NCI-H82 treated with DMSO at 0.1 percent for 48 hours (cell line): ENCODE results near the gene XXYLT1.
A peak's percentile ranks its signal among the peaks of the same experiment; 100 is the strongest.
"Not testable (repeated sequence)": the region's sequence is repeated elsewhere in the genome, so short reads cannot be mapped to it uniquely, and the experiment has no call there.

ENCODE experiments used
- DNase-seq: peaks from one replicate; lab custom pipeline; 2025; ENCODE audit not compliant: unreplicated experiment; lab: John Stamatoyannopoulos, UW

XXYLT1 gene, protein sequence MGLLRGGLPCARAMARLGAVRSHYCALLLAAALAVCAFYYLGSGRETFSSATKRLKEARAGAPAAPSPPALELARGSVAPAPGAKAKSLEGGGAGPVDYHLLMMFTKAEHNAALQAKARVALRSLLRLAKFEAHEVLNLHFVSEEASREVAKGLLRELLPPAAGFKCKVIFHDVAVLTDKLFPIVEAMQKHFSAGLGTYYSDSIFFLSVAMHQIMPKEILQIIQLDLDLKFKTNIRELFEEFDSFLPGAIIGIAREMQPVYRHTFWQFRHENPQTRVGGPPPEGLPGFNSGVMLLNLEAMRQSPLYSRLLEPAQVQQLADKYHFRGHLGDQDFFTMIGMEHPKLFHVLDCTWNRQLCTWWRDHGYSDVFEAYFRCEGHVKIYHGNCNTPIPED

DNA sequence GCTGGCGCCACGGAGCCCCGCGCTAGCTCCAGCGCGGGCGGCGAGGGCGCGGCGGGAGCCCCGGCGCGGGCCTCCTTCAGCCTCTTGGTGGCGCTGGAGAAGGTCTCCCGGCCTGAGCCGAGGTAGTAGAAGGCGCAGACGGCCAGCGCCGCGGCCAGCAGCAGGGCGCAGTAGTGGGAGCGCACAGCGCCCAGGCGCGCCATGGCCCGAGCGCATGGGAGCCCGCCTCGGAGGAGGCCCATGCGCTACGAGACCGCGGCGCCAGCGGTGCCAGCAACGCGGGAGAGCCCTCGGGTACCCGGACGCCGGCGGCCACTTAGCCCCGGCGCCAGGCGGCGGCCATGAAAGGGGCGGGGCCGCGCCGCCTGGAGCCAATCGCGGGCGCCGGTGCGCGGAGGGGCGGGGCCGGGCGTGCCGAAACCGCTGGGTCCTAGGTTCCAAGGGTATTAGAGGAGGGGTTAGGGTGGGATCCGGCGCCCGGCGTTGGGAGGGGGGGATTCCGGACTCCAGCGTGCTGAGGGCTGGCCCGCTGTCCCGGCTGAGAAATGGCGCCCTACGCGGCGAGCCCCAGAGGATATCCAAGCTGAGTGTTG lies at the start of gene XXYLT1:
Gene XXYLT1 (minus strand): TSS at position 343 of the 593 bp plus-strand sequence. CDS start 101 bp downstream, at position 242.
- DNase-seq = peak; percentile 83

DNA sequence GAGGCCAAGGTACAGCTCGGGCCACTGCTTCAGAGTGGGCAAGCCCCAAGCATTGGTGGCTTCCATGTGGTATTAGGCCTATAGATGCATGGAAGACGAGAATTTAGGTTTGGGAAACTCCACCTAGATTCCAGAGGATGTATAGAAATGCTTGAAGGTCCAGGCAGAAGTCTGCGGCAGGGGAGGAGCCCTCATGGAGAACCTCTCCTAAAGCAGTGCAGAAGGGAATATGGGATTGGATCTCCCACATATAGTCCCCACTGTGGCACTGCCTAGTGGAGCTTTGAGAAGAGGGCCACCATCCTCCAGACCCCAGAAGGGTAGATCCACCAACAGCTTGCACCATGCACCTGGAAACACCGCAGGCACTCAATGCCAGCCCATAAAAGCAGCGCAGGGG lies 48.1 kb upstream of the XXYLT1 start:
- DNase-seq = no peak

DNA sequence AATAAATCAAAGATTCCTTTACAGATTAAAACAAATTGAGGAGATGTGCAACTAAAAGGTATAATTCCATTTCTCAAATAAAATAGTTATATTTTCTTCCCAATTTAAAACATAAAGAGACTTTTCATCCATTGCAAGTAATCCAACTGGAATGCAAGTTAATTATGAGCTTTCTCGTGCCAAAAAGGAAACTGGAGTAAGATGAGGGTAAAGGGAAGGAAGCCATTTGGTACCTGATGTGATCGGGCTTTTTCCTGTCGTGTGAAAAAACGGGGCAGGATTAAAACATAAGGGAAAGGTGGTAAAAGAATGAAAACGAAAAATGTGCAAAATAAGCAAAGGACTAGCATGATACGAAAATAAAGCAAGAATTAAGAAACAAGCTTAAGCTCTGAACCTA lies 41.8 kb upstream of the XXYLT1 start:
- no peak for DNase-seq

DNA sequence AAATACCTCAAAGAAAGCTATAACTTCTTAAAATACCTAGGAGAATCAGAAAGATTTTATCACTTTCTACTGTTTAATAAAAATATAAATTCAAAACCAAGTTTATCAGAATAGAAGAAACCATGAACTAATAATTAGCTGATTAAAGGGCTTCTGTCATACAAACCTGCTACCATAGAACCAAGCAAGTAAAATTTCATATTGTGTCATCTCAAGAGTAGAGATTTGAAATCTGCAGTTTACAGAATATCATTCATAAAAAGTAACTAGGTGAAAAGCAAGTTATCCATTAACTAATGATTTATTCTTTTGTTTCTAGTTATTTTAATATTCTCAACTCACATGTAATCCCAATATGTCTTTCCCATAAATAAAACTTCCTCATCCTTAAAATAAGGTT lies 36.8 kb upstream of the XXYLT1 start:
- no peak for DNase-seq

DNA sequence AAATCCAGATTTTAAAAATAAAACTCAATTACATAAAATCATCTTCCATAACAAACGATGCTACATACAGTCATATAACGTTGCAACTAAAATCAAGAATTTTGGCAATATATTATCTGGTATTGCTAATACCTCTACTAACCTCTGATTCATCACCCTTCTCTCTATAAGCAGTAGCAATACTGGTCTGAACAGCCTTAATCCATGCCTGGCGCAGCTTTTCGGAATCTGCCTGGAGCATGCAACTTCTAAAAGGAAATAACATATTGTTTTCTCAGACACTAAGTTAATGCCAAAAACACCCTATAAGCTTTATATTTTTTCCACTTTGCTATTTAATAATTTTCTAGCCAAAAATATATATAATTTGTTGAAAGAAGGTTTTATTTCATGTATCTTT lies 35.4 kb upstream of the XXYLT1 start:
- no peak for DNase-seq

DNA sequence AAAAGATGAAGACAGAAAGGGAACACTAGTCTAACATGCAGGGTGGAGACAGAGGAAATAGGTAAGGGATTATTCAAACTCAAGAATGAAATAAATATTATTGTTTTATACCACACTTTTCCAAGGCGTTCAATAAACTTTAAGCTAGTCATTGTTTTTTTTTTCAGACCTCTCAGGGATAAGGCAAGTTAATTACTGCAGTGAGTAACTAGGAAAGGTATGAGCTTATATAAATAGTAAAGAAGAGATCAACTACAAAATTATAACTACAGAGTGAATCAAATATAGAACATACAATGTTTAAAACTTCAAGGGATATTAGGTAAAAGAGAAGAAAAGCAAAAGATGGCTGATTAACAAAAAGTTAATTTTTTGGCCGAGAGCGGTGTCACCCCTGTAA lies 31.5 kb upstream of the XXYLT1 start:
- DNase-seq = no peak

DNA sequence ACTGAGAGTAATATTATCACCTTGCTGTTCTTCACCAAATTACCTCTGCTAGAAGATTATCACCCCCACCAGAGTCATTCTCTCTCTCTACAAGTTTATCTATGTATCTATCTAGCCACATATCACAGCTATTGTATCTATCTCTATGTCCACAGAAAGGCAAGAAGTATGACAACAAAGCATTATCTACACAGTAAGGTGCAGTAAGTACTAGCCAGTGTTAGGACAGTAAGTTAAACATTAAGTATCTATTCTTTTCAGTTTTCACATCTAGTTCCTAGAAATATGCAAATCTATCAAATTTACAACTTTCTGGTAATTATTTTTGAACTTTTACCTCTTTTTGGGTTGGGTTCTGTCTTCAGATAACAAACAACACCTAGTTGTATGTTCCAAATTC lies 26.5 kb upstream of the XXYLT1 start:
- no peak for DNase-seq

DNA sequence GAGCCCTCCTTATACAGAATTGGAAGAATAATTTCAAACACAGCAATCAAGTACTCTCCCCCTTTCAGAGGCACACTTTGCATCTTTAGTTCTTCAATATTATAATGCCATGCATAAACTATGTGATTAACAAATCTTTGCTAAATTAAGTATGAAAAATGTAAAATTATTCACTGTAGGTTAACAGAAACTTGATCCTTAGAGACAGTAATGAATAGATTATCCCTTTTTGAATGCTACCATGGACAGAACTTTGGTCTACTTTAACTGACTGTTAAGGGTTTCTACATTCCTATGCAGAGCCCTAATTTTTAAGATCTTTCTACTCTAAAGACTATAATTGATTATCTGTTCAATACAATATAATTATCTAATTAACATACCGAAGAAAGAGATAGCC lies 25.7 kb upstream of the XXYLT1 start:
- DNase-seq = no peak

DNA sequence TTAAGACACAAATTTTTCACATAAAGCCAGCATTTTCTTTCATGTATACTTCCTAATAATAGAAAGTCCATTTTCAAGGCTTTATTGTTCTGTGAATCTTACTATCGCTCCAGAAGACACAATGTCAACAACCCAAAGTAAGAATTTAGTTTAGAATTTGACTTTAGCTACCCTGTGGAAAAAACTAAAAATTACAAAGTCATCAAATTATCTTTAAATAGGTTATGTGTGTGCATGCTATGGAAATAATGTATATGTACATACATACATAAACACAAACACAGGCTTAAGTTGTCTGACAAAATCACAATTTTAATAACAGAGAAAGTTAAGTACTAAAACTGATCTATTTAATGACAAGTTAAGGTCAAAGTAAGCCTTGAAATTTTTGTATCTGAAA lies 20.2 kb upstream of the XXYLT1 start:
- DNase-seq = no peak

DNA sequence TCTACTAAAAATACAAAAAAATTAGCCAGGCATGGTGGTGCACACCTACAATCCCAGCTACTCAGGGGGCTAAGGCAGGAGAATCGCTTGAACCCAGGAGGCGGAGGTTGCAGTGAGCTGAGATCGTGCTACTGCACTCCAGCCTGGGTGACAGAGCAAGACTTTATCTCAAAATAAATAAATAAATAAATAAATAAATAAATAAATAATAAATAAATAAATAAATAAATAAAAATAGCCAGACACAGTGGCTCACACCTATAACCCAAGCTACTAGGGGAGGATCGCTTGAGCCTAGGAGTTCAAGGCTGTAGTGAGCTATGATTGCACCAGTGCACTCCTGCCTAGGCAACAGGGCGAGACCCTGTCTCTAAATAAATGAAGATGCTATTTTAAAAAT lies 19.7 kb upstream of the XXYLT1 start:
- not testable (repeated sequence) for DNase-seq

DNA sequence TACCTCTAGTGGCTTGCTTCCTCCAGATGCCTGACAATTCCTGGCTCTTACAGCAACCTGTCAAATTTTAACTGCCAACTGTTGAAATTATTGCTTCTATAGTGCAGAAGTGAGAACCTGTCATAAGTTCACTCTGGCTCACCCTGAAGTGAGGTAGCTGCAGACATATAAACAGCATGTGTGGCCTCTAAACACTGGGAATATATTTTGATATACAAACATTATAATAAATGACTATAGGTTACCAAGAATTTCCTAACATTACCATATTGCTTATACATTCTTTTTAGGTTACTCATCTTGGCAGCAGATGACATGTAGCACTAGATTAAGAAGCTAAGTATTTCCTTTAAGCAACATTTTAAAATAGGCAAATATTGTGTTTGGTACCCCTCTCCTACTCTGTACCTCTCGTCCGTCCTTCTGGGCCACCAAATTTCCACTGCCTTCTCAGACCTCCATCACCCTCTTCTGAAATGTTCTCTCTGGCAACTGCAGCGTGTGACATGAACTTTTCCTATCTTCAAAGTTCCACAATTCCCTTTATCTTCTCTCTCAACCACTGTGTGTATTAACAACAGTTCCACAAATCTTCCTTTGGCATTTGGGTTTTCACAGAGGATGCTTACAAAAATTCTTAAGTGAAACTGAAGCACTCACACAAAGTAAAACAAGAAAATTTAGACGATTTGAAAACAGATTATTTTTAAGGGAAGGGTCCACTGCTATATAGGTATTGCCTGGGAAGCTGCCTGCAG lies 15.3 kb upstream of the XXYLT1 start:
- DNase-seq = no peak

DNA sequence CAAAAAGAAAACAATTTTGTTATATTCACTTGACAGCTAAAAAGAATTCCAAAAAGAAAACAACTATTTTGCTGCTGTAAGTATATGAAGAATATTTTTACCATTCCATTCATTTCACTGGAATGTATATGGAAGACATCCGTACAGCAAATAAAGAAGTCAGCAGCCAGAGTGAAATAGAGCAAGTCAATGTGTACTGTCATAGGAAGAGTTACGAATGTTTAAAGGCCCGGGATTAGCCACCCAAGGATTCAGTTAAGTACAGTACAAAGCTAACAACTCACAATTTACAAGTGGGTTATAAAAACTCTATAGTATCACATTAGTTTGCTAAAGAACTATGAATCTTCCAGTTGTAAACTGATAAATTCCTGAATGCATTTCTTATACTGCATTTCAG lies 14.4 kb upstream of the XXYLT1 start:
- DNase-seq = no peak

DNA sequence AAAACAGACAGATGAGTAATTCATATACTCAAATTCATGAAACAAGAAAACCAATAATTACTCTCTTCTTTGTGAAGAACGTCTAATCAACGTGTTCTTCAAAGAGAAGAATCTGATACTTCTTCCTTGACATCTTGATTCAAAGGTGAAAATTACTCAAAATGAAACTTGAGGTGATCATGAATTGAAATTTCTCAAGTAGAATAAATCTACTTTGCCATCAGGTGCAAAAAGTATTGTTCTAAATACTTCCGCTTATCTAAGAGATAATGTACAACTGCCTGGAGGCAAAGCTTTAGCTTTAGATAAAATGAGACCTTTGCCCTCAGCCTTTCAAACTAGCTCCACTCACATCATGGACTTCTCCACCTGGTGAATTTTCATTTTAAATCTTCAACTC lies 13.9 kb upstream of the XXYLT1 start:
- DNase-seq = no peak

DNA sequence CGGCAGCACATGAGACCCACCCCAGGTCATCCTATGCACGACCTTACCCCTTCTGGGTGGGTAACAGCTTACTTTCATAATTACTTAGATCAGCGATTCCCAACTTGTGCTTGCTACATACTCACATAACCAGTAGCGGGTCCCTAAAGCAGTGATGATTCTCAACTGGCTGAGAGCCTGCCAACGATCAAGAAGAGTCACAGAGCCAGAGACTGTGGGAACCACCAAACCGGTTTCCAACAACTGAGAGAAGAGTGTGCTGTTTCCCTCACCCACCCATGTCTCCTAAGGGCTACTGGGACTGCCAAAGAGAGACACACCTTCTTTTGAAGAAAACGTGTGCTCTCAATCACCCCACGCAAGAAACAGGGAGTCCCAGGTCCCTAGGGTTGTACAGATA lies 12.0 kb upstream of the XXYLT1 start:
- no peak for DNase-seq

DNA sequence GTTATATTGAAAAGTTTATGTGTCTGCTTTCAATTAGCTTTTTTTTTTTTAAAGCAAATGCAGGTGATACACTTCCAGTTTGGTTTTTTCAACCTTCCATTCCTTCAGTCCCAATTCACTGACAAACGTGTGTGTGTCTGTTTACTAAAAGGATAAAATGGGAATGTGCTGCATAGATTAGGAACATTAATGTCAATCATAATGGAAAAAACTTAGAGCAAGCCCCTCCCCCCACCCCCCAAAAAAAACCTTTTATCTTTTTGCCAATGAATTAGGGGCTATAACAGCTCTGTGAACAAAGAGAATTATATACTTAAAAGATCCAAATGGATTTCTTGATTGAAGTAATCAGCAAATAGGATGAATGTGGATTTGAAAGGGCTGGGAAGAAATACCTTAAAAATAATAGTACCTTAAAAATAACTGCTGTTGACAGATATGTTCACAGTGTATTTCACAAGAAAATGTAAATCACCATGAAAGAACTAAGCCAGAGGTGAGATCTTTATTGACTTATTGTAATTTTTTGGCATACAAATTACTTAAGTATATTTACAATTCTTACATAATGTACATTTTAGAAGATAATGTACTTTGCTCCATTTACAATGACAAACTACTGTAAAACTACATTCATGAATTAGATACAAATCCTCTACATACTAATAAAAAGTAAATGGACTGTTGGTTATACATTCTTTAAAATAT lies 3.5 kb upstream of the XXYLT1 start:
- no peak for DNase-seq

DNA sequence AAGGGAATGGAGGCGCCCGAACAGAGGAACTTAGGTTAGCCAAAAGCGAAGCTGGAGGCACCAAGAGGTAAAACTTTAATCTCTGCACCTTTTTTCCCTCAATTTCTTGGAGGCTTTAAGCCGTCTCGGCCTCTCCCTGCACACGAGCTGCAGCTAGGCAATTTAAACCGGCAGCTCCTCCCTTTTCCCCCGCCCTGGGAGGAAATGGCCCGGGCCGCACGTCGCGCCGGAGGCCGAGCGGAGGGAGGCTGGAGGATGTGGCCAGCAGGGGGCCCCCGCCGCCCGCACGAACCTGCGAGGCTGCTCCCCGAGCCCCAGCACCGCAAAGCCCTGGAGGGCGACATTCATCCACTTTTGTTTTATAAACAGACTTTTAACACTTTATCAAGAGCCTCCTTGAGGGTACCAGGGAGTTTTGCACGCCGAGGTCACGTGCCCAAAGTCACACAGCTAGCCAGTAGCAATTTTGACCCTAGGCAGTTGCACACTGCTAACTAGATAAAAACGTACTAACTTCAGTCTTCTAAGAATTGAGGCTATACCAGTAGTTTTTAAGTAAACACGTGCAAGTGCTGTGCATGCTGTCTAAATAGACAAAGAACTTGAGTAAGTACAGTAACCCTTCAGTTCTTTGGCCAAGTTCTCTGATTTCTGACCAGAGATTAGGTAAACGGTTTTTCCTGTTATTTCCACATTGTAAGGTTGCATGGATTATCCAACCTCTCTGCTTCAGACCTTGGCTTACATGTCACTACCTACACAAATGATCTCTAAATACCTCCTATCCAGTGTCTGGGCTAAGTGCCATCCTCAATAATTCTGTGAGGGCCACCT lies 668 bp upstream of the XXYLT1 start:
- peak; percentile 79 for DNase-seq

DNA sequence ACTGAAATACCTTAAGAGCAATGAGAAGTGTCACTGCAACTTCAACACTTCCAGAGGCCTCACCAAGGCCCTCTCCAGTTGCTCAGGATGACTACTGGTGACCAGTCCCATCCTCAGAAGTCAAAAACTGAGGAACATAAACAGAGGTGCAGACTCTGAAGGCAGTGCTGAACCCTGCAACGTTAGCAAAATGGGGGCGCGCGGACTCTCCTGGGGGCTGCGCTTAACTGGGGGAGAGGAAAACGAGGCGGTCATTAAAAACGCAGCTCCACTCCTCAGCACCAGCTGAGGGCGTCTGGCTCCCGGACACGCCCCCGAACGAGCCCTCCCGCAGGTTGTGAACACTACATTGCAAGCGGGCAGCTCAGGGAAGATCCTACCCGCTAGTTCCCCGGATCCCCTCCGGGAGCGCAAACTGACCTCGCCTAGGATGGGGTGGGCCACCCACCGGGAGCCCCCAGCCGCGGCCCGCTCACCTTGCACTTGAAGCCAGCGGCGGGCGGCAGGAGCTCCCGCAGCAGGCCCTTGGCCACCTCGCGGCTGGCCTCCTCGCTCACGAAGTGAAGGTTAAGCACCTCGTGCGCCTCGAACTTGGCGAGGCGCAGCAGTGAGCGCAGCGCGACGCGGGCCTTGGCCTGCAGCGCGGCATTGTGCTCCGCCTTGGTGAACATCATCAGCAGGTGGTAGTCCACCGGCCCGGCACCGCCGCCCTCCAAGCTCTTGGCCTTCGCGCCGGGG lies 711 bp downstream of the XXYLT1 start:
- peak; percentile 16 for DNase-seq

DNA sequence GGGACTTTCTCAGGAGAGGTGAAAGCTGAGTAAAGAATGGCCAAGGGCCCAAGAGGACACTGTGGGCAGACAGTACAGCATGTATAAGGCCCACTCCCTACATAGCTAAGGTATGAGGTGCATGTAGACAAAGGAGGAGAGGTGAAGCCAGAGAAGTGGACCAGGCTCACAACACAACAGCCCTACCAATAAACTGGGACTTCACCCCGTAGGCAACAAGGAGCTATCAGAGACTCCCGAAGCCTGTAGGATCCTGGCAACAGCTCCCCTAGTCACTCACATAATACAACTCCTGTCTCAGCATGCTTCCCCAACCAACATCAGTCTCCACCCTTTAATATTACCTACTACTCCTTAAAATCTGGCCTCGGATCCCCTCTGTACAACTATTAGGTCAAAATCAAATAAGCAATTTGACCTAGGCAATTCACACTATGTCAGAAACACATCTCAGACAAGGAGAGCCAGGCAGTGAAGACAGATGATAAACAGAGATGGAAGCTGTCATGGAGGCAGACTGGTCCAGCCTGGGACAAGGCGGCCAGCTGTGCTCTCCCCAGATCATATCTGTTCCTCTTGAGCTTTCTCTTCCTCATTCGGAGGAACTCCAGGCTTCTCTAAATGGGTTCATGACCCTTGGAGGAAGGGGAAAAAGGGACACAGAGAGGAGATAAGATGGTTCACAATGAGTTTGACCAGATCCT lies 1.4 kb downstream of the XXYLT1 start:
- DNase-seq = no peak

DNA sequence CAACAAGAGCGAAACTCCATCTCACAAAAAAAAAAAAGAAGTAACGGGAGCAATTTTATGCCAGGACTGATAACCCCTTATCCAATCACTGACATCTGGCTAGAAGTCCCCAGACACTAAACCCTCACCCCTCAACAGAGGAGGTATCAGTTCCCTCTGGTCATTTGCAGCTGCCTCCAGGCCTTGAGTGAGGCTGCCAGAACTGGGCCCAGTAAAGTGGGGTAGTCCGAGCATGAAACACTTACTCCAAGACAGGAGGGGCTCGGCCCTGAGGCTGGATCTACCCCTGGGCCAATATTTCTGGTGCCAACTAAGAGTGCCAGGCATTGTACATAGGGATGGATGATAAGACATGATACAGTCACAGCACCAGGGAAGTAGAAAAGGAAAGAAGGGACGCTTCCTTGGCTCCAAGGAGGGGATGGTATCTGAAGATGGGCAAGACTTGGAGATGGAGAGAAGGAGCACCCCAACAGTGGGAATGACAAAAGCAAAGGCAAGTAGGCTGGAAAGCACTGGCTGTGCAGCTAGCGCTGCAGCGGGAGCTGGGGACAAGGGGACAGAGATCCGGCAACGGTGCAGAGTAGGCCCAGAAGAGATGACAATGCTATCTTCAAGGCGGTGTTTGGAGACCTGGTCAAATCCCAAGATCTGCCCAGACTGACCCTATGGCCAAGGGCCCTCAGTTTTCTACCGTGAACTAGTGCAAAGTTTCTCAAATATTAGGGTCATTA lies 2.2 kb downstream of the XXYLT1 start:
- DNase-seq = no peak
